ENCODE measurements around the gene RNASET2.

DNA sequence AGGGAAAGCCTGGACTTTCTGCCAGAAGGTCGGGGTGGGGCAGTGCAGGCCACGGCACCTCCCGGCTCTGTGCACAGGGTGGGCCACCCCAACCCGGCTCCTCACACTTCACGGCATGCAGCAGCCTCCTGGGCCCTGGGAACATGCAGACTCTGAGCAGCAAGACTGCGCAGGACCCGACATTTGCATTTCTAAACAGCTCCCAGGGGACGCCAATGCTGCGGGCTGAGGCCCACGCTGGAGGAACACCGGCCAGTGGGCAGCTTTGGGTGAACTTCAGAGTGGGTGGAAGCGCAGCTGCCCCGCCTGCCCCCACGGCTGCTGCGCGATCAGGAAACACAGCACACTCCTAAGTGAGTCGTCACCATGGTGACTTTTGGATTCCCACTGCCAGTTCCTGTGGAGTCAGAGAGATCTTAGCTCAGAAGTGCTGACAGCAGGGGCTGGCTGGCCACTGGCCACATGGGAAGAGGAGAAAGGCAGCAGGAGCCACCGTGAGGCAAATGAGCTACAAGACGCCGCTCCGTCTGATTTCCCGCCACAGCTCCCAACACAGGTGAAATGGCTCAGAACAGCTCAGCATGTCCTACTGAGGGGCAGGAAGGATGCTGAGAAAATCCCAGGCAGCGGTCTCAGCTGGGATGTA, 52.1 kb downstream of the RNASET2 start:
- TF ChIP-seq, protein P1, sequence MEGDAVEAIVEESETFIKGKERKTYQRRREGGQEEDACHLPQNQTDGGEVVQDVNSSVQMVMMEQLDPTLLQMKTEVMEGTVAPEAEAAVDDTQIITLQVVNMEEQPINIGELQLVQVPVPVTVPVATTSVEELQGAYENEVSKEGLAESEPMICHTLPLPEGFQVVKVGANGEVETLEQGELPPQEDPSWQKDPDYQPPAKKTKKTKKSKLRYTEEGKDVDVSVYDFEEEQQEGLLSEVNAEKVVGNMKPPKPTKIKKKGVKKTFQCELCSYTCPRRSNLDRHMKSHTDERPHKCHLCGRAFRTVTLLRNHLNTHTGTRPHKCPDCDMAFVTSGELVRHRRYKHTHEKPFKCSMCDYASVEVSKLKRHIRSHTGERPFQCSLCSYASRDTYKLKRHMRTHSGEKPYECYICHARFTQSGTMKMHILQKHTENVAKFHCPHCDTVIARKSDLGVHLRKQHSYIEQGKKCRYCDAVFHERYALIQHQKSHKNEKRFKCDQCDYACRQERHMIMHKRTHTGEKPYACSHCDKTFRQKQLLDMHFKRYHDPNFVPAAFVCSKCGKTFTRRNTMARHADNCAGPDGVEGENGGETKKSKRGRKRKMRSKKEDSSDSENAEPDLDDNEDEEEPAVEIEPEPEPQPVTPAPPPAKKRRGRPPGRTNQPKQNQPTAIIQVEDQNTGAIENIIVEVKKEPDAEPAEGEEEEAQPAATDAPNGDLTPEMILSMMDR (IDR thresholded peaks at IDR 0.05) = no peak
- no peak for TF ChIP-seq POLR2A (IDR thresholded peaks at IDR 0.05)

All from Peyer's patch (tissue), 4 donors.